Left lung (tissue), 10 donors: Measurements from ENCODE around the gene CTDP1. TPM values are rescaled to one million over a fixed set of nuclear protein-coding genes. Genes with fewer than 3 reads are reported as not detected.

Experiments used
- ATAC-seq: fragments of 200-7000 bp; cut with Tn5 transposase; one replicate; pipeline ENCODE4 v1.9.1; 2020; ENCODE audit warnings: moderate library complexity
- DNase-seq, 4 donors: peaks; one replicate each; pipeline ENCODE4 v3.0.0-alpha.2; 2013 to 2020
- H3K27ac ChIP-seq, 2 donors: fragments of 200-600 bp; sonication (generic) in 1 of 2; one replicate each; pipeline versions ENCODE4 v1.5.0 to v1.8.0; 2020 to 2021
- H3K27me3 ChIP-seq, 2 donors: fragments of 200-600 bp; sonication (generic) in 1 of 2; one replicate each; pipeline versions ENCODE4 v1.5.0 to v1.8.0; 2020 to 2021
- H3K36me3 ChIP-seq, 2 donors: fragments of 200-600 bp; sonication (generic) in 1 of 2; one replicate each; pipeline versions ENCODE4 v1.5.0 to v1.8.0; 2020 to 2021
- H3K4me1 ChIP-seq, 2 donors: fragments of 200-600 bp; one replicate each; pipeline ENCODE4 v1.8.0; 2021
- H3K4me3 ChIP-seq, 2 donors: fragments of 200-600 bp; sonication (generic) in 1 of 2; one replicate each; pipeline versions ENCODE4 v1.5.0 to v1.8.0; 2020 to 2021; ENCODE audit warnings: mild to moderate bottlenecking in 1 of 2
- H3K9me3 ChIP-seq, 2 donors: fragments of 200-600 bp; sonication (generic) in 1 of 2; one replicate each; pipeline versions ENCODE4 v1.5.0 to v1.8.0; 2020 to 2021
- CTCF ChIP-seq, 2 donors: fragments of 200-600 bp; sonication (generic) in 1 of 2; IDR thresholded peaks; one replicate each; pipeline versions ENCODE4 v1.5.0 to v1.8.0; 2021; ENCODE audit warnings: antibody characterized with exemption in 2 of 2
- intact Hi-C, 2 donors: fragments of 100-400 bp; cut with DNase I; formaldehyde crosslinking; loops; one replicate each; pipeline versions ENCODE4 v1.11.2 to v1.14.2; 2022
- polyA plus RNA-seq, 6 donors: library from polyadenylated mRNA; unstranded; fragments of 120-200 nt; gene quantifications; one replicate each; pipeline ENCODE4 v1.2.1, GENCODE V29; 2013; ENCODE audit not compliant: insufficient read length in 6 of 6
- total RNA-seq, 2 donors: library from RNA; stranded (reverse); fragmentation: NEBNext Ultra II Directional; extraction: Animal tissue kit (Norgen Biotek cat#: 25700); gene quantifications; one replicate each; pipeline ENCODE4 v1.2.1, GENCODE V29; 2021
- donor health status: DM: no; HTN: yes; CAD: no.
- donor health status: DM: no; HTN: no; CAD: no.

The CTDP1 gene
- total and polyA plus RNA-seq, 8 donors = 8.4 to 24.4 (median 11.4) TPM

DNA sequence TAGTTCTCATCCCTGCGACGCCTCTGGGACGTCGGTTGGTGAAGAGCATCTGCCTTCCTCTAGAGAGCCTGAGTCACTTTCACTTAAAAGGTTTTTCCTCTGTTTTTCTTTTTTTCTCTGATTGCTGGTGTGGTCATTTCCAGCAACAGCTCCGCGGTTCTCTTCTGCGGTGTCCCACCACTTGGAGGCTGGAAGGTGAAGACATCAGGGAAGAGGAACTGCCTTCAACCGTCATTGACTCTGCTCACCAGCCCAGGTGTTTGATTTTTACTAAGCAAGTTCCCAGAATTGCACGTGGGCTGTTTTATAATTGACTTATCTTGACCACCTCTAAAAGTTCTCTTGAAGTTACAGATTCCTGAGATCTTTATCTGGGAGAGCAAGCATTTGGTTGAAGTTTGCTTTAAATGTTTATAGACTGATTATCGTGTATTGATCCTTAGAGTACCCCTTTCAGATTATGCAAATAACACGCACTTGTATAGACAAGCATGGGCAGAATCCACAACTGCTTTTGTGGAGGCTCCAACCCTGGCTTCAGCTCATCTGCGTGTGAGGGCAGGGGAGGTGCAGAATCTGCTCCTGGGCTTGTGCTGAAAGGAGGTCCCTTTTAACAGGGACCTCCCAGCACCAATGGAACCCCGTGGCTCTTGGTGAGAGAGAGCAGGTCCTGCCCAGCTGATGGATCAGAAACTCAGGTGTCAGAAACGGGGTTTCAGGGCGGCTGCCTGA, 3.5 kb downstream of the CTDP1 start:
- intact Hi-C loops = no loop called here

DNA sequence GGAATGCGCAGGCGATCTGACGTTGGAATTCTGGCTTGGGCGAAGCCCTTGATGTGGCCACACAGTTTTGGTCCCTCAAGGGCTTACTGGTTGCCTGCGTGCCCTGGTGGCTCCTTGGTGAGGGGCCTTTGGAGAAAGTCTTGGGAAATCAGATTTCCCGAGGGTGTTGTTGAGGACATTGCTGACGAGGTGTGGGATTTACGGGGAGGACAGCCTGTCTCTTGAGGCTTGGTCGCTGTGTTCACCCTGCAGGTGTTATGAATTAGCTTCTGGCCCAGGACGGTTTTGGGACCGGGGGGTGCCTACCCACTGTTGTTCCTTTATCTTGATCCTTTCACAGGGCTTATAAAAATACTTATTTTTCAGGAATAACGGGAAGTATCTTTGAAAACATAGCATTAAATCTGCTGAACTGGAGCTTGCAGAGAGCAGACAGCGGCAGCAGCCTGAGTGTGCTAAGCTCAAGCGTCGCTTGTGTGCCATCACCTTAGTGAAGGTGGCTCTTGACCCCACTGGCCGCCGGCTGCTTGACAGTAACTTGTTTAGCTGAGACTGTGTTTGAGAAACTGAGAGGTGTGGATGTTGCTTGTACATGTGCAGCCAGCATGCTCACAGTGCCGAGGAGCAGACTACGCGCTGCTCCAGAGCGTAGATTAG, 4.2 kb downstream of the CTDP1 start:
- H3K4me3 ChIP-seq = no peak overlapping the region
- ATAC-seq = no peak
- H3K27me3 ChIP-seq = no peaks in the 10 kb centered on the region
- H3K36me3 ChIP-seq = no peaks in the 10 kb centered on the region
- no peak for TF ChIP-seq CTCF (IDR thresholded peaks at IDR 0.05)
- H3K4me1 ChIP-seq = peaks cover 11 to 61% of the 10 kb centered on the region in 2 donors
- intact Hi-C loops = no loop called here
- H3K9me3 ChIP-seq = no peaks in the 10 kb centered on the region
- peak overlapping the region in 1 of 2 donors; percentile 69 for H3K27ac ChIP-seq
- DNase-seq = peak in 1 of 4 donors; percentile 64

More for the DNA sequence above, 3.5 kb downstream of the CTDP1 start:
- Histone ChIP-seq H3K4me3 (no peak overlapping the region), H3K4me1 (peaks cover 17 to 63% of the 10 kb centered on the region in 2 donors), H3K27me3 (no peaks in the 10 kb centered on the region), H3K36me3 (no peaks in the 10 kb centered on the region), H3K27ac (peak overlapping the region in 1 of 2 donors; percentile 69), H3K9me3 (no peaks in the 10 kb centered on the region)
- no peak for ATAC-seq
- DNase-seq = no peak
- no peak for TF ChIP-seq CTCF (IDR thresholded peaks at IDR 0.05)

DNA sequence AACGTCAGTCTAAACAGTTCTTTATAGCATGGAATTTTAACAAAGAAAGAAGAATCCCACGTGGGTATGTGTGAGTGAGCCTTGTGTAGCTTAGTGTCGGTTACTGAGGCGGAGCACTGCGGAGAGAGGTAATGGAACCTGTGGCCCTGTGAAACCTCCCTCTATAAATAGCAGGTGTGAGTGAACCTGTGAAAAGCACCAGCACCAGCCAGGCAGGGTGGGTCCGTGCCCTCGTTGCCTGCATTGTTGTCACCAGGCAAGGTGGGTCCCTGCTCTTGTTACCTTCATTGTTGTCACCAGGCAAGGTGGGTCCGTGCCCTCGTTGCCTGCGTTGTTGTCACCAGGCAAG, 4.7 kb downstream of the CTDP1 start:
- H3K27me3 ChIP-seq = no peaks in the 10 kb centered on the region
- H3K27ac ChIP-seq = no peak overlapping the region
- no peaks in the 10 kb centered on the region for H3K36me3 ChIP-seq
- no peak for ATAC-seq
- peaks cover 11 to 60% of the 10 kb centered on the region in 2 donors for H3K4me1 ChIP-seq
- TF ChIP-seq CTCF (IDR thresholded peaks at IDR 0.05) = no peak
- no peak overlapping the region for H3K4me3 ChIP-seq
- intact Hi-C loops = no loop called here
- no peaks in the 10 kb centered on the region for H3K9me3 ChIP-seq
- peak in 1 of 4 donors; percentile 44 for DNase-seq

DNA sequence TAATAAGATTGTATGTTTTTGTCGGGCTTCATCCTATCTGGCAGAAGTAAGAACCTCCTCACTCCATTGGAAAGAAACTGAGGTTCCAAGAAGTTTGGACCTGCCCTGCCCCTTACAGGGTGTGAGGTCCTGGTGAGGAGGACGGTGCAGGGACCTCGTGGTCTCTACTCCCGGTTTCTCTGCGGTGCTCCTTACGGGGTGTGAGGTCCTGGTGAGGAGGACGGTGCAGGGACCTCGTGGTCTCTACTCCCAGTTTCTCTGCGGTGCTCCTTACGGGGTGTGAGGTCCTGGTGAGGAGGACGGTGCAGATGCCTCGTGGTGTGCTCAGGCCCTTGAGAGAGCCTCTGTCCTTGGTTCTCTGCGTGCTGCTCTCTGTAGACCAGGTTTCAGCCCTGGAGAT, 5.2 kb downstream of the CTDP1 start:
- Histone ChIP-seq H3K4me3 (no peak overlapping the region), H3K27me3 (no peaks in the 10 kb centered on the region), H3K27ac (no peak overlapping the region), H3K9me3 (no peaks in the 10 kb centered on the region), H3K36me3 (no peaks in the 10 kb centered on the region), H3K4me1 (peaks cover 11 to 60% of the 10 kb centered on the region in 2 donors)
- TF ChIP-seq CTCF (IDR thresholded peaks at IDR 0.05) = no peak
- peak in 1 of 4 donors; percentile 53 for DNase-seq
- peak; percentile 12 for ATAC-seq
- intact Hi-C loops = no loop called here

GRCh38 chr18:79685281-79685680, 5.7 kb downstream of the CTDP1 start:
- no peaks in the 10 kb centered on the region for H3K36me3 ChIP-seq
- TF ChIP-seq CTCF (IDR thresholded peaks at IDR 0.05) = no peak
- intact Hi-C loops = no loop called here
- H3K27me3 ChIP-seq = no peaks in the 10 kb centered on the region
- no peak for ATAC-seq
- DNase-seq = no peak
- H3K4me3 ChIP-seq = no peak overlapping the region
- no peak overlapping the region for H3K27ac ChIP-seq
- no peaks in the 10 kb centered on the region for H3K9me3 ChIP-seq
- peaks cover 11 to 60% of the 10 kb centered on the region in 2 donors for H3K4me1 ChIP-seq
